HepG2 (cell line): ENCODE data around the gene IFIT1B. TPM values are rescaled to one million over a fixed set of nuclear protein-coding genes. Genes with fewer than 3 reads are reported as not detected.

Experiments
- CCDC6 ChIP-seq: sonication (generic); formaldehyde crosslinking; IDR thresholded peaks from 2 replicates; pipeline ENCODE4 v1.8.1; 2022; ENCODE audit warnings: mild to moderate bottlenecking, missing genetic modification reagents, moderate library complexity
- CENPT ChIP-seq: sonication (generic); formaldehyde crosslinking; IDR thresholded peaks from 2 replicates; pipeline ENCODE4 v1.8.0; 2022; ENCODE audit warnings: low read depth, mild to moderate bottlenecking, moderate library complexity, missing genetic modification reagents
- IKZF4 ChIP-seq: sonication (generic); formaldehyde crosslinking; IDR thresholded peaks from 2 replicates; pipeline ENCODE4 v1.5.1; 2020; ENCODE audit warnings: borderline replicate concordance, mild to moderate bottlenecking, low read depth, missing genetic modification reagents; ENCODE audit errors: not compliant biosample characterization
- MLLT10 ChIP-seq: sonication (generic); formaldehyde crosslinking; IDR thresholded peaks from 2 replicates; pipeline ENCODE4 v1.4.0; 2020; ENCODE audit warnings: missing genetic modification reagents
- SIX4 ChIP-seq: sonication (generic); formaldehyde crosslinking; IDR thresholded peaks from 2 replicates; pipeline ENCODE4 v1.4.0; 2020; ENCODE audit warnings: missing genetic modification reagents
- SUZ12 ChIP-seq: fragments of 150-350 bp; IDR thresholded peaks from 2 replicates; pipeline ENCODE4 v1.6.1; 2014; ENCODE audit warnings: low read depth, low read length
- ZNF343 ChIP-seq: sonication (generic); formaldehyde crosslinking; IDR thresholded peaks from 2 replicates; pipeline ENCODE4 v1.4.0; 2020; ENCODE audit warnings: mild to moderate bottlenecking, missing genetic modification reagents
- ZNF670 ChIP-seq: sonication (generic); formaldehyde crosslinking; IDR thresholded peaks from 2 replicates; pipeline ENCODE4 v1.8.0; 2022; ENCODE audit warnings: mild to moderate bottlenecking, missing genetic modification reagents, borderline replicate concordance
- ZSCAN22 ChIP-seq: sonication (generic); formaldehyde crosslinking; IDR thresholded peaks from 2 replicates; pipeline ENCODE4 v1.4.0; 2020; ENCODE audit warnings: mild to moderate bottlenecking, missing genetic modification reagents
- polyA plus RNA-seq, 8 experiments: library from polyadenylated mRNA; depleted of rRNA in 3 of 8; stranded (reverse) in 7 of 8; unstranded in 1 of 8; fragments of >200 nt; fragmentation: Illumina TruSeq in 4 of 8; extraction: Trizol in 4 of 8; gene quantifications; 2 replicates each; pipeline versions ENCODE4 v1.2.1 to v1.2.3, GENCODE V29; 2011 to 2016; ENCODE audit warnings: low read depth in 4 of 8, missing spikeins in 1 of 8, mixed read lengths in 1 of 8; ENCODE audit not compliant: insufficient read depth in 1 of 8
- total RNA-seq, 5 experiments: library from RNA; depleted of rRNA; stranded (reverse); fragments of >200 nt; fragmentation: Illumina TruSeq; extraction: Trizol; gene quantifications; 2 replicates each; pipeline ENCODE4 v1.2.3, GENCODE V29; 2016; ENCODE audit warnings: low read depth in 1 of 5
- TF ChIP-seq, protein P1 (sequence below): sonication (generic); formaldehyde crosslinking; IDR thresholded peaks from 2 replicates; pipeline ENCODE4 v1.4.0; 2020; ENCODE audit warnings: mild to moderate bottlenecking, missing genetic modification reagents
- TF ChIP-seq, protein P2 (sequence below): sonication (generic); formaldehyde crosslinking; IDR thresholded peaks from 2 replicates; pipeline ENCODE4 v1.4.0; 2020; ENCODE audit warnings: missing genetic modification reagents
- TF ChIP-seq, protein P3 (sequence below): sonication (generic); formaldehyde crosslinking; IDR thresholded peaks from 2 replicates; pipeline ENCODE4 v1.4.0; 2020; ENCODE audit warnings: missing genetic modification reagents, borderline replicate concordance
- TF ChIP-seq, protein P4 (sequence below): sonication (generic); formaldehyde crosslinking; IDR thresholded peaks from 2 replicates; pipeline ENCODE4 v1.5.1; 2020; ENCODE audit warnings: mild to moderate bottlenecking, missing genetic modification reagents, borderline replicate concordance
- TF ChIP-seq, protein P5 (sequence below): IDR thresholded peaks from 2 replicates; pipeline ENCODE4 v1.6.1; 2016

The IFIT1B gene
- total and polyA plus RNA-seq, 2 of the 13 experiments (the other 11 are each of a cell fraction or from before 2014, with no cell fraction given), result not detected

DNA sequence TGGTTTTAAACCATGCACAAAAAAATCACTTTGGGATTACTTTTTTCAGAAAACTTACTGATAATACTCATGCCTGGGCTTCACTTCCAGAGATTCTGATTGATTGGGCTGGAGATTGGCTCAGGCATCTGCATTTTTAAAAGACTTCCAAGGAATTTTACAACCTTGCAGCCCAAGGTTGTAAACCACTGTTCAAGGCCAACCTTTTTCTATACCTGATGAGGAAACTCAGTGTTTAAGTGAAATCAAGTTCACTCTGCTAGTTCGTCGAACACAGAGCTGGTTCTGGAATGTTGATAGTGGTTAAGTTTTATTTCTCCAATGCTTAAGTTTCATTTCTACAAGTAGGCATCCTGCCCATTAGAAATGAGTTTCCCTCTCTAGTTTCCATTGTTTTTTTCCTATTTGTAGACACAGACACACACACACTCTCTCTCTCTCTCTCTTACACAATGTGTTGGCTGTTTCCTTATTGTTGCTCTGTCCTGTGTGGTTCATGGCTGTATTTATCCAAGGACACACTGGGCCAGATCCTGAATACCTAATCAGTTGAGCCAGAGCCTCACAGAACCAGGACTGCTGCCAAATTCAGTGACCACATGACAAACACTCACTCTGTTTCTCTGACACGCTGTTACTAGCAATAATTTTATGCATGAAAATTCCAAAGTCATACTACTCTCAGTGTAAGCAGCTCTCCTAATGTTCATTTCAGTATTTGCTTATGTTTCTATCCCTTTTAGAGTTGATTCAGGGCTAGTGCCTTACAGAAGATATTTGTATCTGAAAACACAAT is 3.7 kb upstream of the IFIT1B start (continued):
- TF ChIP-seq, protein P1, sequence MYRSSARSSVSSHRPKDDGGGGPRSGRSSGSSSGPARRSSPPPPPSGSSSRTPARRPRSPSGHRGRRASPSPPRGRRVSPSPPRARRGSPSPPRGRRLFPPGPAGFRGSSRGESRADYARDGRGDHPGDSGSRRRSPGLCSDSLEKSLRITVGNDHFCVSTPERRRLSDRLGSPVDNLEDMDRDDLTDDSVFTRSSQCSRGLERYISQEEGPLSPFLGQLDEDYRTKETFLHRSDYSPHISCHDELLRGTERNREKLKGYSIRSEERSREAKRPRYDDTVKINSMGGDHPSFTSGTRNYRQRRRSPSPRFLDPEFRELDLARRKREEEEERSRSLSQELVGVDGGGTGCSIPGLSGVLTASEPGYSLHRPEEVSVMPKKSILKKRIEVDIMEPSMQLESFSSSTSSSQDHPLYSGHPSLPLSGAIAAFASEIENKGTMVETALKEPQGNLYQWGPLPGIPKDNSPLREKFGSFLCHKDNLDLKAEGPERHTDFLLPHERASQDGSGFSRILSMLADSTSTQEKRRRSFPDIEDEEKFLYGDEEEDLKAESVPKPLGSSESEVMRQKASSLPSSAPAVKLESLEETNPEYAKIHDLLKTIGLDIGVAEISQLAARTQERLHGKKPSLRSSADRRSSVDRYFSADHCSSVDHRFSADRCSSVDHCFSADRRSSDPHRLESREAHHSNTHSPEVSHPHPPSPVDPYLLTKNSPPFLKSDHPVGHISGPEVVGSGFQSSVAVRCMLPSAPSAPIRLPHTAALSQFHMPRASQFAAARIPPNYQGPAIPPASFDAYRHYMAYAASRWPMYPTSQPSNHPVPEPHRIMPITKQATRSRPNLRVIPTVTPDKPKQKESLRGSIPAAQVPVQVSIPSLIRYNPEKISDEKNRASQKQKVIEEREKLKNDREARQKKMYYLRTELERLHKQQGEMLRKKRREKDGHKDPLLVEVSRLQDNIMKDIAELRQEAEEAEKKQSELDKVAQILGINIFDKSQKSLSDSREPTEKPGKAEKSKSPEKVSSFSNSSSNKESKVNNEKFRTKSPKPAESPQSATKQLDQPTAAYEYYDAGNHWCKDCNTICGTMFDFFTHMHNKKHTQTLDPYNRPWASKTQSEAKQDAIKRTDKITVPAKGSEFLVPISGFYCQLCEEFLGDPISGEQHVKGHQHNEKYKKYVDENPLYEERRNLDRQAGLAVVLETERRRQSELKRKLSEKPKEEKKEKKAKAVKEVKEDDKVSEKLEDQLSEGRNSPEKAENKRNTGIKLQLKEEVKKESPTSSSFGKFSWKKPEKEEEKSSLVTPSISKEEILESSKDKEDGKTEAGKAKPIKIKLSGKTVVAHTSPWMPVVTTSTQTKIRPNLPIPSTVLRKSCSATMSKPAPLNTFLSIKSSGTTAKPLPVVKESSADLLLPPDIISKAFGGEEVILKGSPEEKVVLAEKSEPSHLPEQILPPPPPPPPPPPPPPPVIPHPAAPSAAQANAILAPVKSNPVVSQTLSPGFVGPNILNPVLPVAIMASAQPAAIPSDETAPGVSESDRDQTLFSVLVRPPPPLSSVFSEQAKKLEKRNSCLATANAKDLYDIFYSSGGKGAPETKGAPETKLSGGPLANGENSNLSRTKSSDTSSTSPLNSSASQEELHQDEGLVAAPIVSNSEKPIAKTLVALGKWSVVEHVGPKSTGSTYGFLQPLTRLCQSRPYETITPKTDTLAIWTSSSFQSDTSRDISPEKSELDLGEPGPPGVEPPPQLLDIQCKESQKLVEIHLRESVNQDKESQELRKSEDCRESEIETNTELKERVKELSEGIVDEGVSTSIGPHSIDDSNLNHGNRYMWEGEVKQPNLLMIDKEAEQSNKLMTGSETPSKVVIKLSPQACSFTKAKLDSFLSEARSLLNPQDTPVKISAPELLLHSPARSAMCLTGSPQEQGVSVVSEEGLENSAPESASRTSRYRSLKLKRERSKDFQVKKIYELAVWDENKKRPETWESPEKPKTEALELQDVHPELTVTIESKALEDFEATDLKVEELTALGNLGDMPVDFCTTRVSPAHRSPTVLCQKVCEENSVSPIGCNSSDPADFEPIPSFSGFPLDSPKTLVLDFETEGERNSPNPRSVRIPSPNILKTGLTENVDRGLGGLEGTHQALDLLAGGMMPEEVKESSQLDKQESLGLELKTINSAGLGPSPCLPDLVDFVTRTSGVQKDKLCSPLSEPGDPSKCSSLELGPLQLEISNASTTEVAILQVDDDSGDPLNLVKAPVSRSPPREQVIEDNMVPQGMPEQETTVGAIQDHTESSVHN (CRISPR knock-in tag), result no peak
- no peak for TF ChIP-seq SUZ12
- TF ChIP-seq ZNF343 (CRISPR knock-in tag), result no peak
- TF ChIP-seq, protein P2, sequence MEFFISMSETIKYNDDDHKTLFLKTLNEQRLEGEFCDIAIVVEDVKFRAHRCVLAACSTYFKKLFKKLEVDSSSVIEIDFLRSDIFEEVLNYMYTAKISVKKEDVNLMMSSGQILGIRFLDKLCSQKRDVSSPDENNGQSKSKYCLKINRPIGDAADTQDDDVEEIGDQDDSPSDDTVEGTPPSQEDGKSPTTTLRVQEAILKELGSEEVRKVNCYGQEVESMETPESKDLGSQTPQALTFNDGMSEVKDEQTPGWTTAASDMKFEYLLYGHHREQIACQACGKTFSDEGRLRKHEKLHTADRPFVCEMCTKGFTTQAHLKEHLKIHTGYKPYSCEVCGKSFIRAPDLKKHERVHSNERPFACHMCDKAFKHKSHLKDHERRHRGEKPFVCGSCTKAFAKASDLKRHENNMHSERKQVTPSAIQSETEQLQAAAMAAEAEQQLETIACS (CRISPR knock-in tag), result no peak
- TF ChIP-seq, protein P3, sequence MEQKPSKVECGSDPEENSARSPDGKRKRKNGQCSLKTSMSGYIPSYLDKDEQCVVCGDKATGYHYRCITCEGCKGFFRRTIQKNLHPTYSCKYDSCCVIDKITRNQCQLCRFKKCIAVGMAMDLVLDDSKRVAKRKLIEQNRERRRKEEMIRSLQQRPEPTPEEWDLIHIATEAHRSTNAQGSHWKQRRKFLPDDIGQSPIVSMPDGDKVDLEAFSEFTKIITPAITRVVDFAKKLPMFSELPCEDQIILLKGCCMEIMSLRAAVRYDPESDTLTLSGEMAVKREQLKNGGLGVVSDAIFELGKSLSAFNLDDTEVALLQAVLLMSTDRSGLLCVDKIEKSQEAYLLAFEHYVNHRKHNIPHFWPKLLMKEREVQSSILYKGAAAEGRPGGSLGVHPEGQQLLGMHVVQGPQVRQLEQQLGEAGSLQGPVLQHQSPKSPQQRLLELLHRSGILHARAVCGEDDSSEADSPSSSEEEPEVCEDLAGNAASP, result peak; percentile 47; the same call in 1 of the 2 replicates
- TF ChIP-seq, protein P4, sequence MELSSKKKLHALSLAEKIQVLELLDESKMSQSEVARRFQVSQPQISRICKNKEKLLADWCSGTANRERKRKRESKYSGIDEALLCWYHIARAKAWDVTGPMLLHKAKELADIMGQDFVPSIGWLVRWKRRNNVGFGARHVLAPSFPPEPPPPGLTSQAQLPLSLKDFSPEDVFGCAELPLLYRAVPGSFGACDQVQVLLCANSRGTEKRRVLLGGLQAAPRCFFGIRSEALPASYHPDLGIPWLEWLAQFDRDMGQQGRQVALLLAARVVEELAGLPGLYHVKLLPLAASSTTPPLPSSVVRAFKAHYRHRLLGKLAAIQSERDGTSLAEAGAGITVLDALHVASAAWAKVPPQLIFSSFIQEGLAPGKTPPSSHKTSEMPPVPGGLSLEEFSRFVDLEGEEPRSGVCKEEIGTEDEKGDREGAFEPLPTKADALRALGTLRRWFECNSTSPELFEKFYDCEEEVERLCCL (CRISPR knock-in tag), result no peak
- TF ChIP-seq ZSCAN22 (CRISPR knock-in tag), result no peak
- TF ChIP-seq ZNF670, result no peak
- no peak for TF ChIP-seq CENPT (CRISPR knock-in tag)
- no peak for TF ChIP-seq MLLT10 (CRISPR knock-in tag)
- TF ChIP-seq SIX4 (CRISPR knock-in tag), result 0 out of 2 replicates have a peak, but pooled peaks have one; percentile 37
- no peak for TF ChIP-seq IKZF4 (CRISPR knock-in tag)
- TF ChIP-seq CCDC6 (CRISPR knock-in tag), result no peak
- TF ChIP-seq, protein P5, sequence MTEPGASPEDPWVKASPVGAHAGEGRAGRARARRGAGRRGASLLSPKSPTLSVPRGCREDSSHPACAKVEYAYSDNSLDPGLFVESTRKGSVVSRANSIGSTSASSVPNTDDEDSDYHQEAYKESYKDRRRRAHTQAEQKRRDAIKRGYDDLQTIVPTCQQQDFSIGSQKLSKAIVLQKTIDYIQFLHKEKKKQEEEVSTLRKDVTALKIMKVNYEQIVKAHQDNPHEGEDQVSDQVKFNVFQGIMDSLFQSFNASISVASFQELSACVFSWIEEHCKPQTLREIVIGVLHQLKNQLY (CRISPR knock-in tag), result peak; percentile 46; the same call in 1 of the 2 replicates
